Measurements from ENCODE around the gene USP22. TPM values are rescaled to one million over a fixed set of nuclear protein-coding genes. Genes with fewer than 3 reads are reported as not detected.
A peak's percentile ranks its signal among the peaks of the same experiment; 100 is the strongest.

Gene USP22
- total and polyA plus RNA-seq, 2 of the 4 experiments (the other 2 are of a cell fraction) = 161 to 319 TPM

DNA sequence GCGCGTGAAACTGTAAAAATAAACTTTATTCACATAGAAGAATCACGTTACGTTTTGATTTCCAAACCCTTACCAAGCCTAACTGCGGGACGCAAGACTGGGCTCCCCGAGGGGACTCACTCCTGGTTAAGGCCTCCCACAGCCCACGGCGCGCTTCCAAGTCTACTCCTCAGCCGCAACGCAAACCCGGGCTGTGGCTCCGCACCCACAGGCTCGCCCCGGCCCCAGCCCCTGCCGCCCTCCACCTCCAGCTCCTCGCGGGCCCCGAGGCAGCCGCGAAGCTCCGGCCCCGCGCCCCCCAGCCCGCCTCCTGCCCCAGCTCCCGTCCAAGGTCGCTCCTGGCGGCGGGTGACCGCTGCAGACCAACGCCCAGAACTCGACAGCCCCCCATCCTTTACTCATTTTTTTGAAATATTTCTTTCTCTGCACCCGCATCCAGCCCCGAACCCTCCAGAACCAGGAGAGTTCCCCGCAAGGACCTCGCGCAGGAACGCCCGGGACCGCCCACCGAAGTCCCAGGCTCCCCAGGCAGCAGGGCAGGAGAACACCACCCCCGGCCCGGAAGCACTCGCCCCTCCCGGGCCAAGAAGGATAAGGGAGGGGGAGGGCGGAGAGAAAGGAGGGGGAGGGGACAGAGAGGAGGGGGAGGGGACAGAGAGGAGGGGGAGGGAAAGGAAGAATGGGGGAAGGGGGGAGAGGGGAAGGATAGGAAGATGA lies 912 bp downstream of the USP22 start:
- no peak overlapping the region for H2BK15ac ChIP-seq (ENCODE audit: low read depth, low read length)
- no peaks in the 10 kb centered on the region for H3K27me3 ChIP-seq (ENCODE audit: control insufficient read depth, insufficient read depth, low read length)
- no peak overlapping the region for H2BK20ac ChIP-seq (ENCODE audit: low read depth, low read length)
- peaks cover 18% of the 10 kb centered on the region for H3K9me1 ChIP-seq (ENCODE audit: insufficient read depth, low read length)
- H2BK5ac ChIP-seq (ENCODE audit: low read depth, low read length, poor library complexity, severe bottlenecking) = peak overlapping the region; percentile 100
- WGBS, 2 experiments (ENCODE audit: extremely low coverage in 2 of 2, insufficient read length in 1 of 2) = 0% methylated on average over 4 of the region's 47 CpGs; no CpG with 5 or more reads in 1 of the 2 experiments
- peak overlapping the region; percentile 79; the same call in 1 of the 2 replicates for H2BK120ac ChIP-seq (ENCODE audit: low read depth, low read length)
- peaks cover 5% of the 10 kb centered on the region for H3K36me3 ChIP-seq (ENCODE audit: control insufficient read depth, insufficient read depth, low read length)
- peaks cover 14% of the 10 kb centered on the region for H3K4me1 ChIP-seq (ENCODE audit: control insufficient read depth, insufficient read depth, low read length)
- in situ Hi-C loops (cut with MboI; ENCODE audit: low sequenced_read_pairs) (no loop called here), dilution Hi-C loops (cut with HindIII; ENCODE audit: low sequenced_read_pairs, unreplicated experiment) (no loop called here), intact Hi-C loops (cut with micrococcal nuclease) (loop anchor here (1.0 to 5.0 kb wide), 3 partner anchors 120 to 242 kb away; partner anchors contain the start of genes MAP2K3 and TMEM11)
- H3K4ac ChIP-seq (ENCODE audit: low read depth, low read length) = peak overlapping the region; percentile 97
- H4K5ac ChIP-seq (ENCODE audit: low read depth, low read length) = peak overlapping the region; percentile 90
- peak overlapping the region; percentile 99 for H3K27ac ChIP-seq (ENCODE audit: insufficient read depth, low read length)
- peak overlapping the region; percentile 83 for H3K56ac ChIP-seq (ENCODE audit: extremely low read depth, insufficient read depth, low read length)
- H3K9me3 ChIP-seq (ENCODE audit: control insufficient read depth, insufficient read depth, low read length) = no peaks in the 10 kb centered on the region
- peaks cover 0 to 22% of the 10 kb centered on the region in 2 experiments; a peak in 2 of 4 replicates for H3K79me1 ChIP-seq (ENCODE audit: low read depth in 1 of 2, low read length in 2 of 2)
- peak overlapping the region; percentile 95 for H3K23ac ChIP-seq (ENCODE audit: low read depth, low read length)
- BruUV-seq (replicated peaks) = no TSS peak
- peak; percentile 45; the same call in 1 of the 2 replicates for TF ChIP-seq MAZ (IDR thresholded peaks at IDR 0.05; ENCODE audit: borderline replicate concordance, low read depth, low read length)
- no peak for TF ChIP-seq CEBPB (IDR thresholded peaks at IDR 0.05; ENCODE audit: low read depth, low read length)
- no peak for TF ChIP-seq RCOR1 (IDR thresholded peaks at IDR 0.05; ENCODE audit: insufficient replicate concordance, low read length)
- H3K14ac ChIP-seq (replicated peaks; ENCODE audit: low read depth, low read length) = peak overlapping the region; percentile 97
- peak overlapping the region; percentile 91 for H3K18ac ChIP-seq (ENCODE audit: low read depth, low read length)
- POLR2A ChIA-PET (ENCODE audit: unreplicated experiment) = interaction anchor here (0.6 kb wide), 1 partner anchor 78 kb away, joined by 3 read pairs; no protein-coding TSS in a partner anchor
- peak overlapping the region; percentile 100 for H2AK9ac ChIP-seq (replicated peaks; ENCODE audit: low read depth, low read length, poor library complexity)
- H4K91ac ChIP-seq (ENCODE audit: insufficient read depth, low read depth, low read length) = peak overlapping the region; percentile 96
- peak overlapping the region; percentile 96 to 98 for H4K8ac ChIP-seq (ENCODE audit: low read depth in 2 of 2, low read length in 2 of 2)
- H2AK5ac ChIP-seq (ENCODE audit: low read depth, low read length) = peak overlapping the region; percentile 98
- DNase-seq (peak; percentile 61), ATAC-seq (ENCODE audit: low read depth) (peak; percentile 41)
- peak overlapping the region; percentile 91 for H3K4me2 ChIP-seq (ENCODE audit: low read depth, low read length)
- H3K9ac ChIP-seq (ENCODE audit: low read depth, low read length) = peak overlapping the region; percentile 100
- peak overlapping the region; percentile 90 for H2AFZ ChIP-seq (replicated peaks; ENCODE audit: low read length, poor library complexity)
- H3K4me3 ChIP-seq (ENCODE audit: insufficient read depth, low read depth, low read length) = peak overlapping the region; percentile 96
- CTCF ChIA-PET = no interaction called here
- peaks cover 56% of the 10 kb centered on the region for H4K20me1 ChIP-seq (ENCODE audit: insufficient read depth, low read length)
